Upper lobe of left lung (tissue), 4 donors: ENCODE data around the gene TJP2.

ENCODE experiments used
- POLR2A ChIP-seq, 4 donors: fragments of 450-650 bp; IDR thresholded peaks; one replicate each; pipeline ENCODE4 v1.5.1; 2016 to 2017; ENCODE audit warnings: antibody characterized with exemption in 4 of 4, mild to moderate bottlenecking in 2 of 4
- POLR2AphosphoS5 ChIP-seq, 2 donors: sonication (generic); formaldehyde crosslinking; IDR thresholded peaks; one replicate each; pipeline ENCODE4 v1.5.1; 2017; ENCODE audit warnings: antibody characterized with exemption in 2 of 2
- TF ChIP-seq, protein P1 (sequence below), 6 experiments: fragments of 450-650 bp in 4 of 6; fragments of 200-600 bp in 2 of 6; sonication (generic) in 2 of 6; IDR thresholded peaks; one replicate each; pipeline ENCODE4 v1.5.1; 2016 to 2019; ENCODE audit warnings: antibody characterized with exemption in 6 of 6

DNA sequence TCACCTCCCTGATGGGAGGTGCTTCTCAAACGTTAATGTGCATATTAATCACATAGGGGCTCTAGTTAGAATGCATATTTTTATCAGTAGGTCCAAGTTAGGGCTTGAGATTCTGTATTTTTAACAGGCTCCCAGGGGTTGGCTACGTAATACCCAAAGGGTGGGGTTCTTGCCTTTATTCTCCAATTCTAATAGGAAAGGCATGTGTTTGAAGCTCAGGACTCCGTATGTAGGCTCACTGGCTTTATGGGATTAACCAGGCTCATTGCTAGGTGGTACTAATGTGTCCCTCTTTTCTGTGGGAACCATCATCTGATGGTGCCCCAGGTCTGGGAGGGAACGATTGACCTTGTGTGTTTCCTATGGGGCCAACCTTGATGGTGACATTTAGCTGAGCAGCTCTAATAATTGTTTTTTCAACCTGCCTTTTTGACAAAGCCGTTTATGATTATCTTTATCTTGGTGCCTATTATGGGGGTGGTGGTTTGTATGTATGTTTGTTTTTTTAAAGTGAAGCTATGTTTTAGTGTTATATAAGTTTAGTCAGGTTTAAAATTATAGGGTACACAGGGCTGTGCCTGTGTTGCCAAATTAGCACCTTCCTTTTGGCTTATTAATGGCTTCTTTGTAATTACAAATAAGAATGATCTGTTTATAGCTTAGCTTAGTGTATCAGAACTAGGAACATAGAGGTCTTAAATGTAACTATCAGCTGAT lies 20.8 kb downstream of the TJP2 start:
- TF ChIP-seq POLR2A (IDR thresholded peaks at IDR 0.05) = no peak
- TF ChIP-seq, protein P1, sequence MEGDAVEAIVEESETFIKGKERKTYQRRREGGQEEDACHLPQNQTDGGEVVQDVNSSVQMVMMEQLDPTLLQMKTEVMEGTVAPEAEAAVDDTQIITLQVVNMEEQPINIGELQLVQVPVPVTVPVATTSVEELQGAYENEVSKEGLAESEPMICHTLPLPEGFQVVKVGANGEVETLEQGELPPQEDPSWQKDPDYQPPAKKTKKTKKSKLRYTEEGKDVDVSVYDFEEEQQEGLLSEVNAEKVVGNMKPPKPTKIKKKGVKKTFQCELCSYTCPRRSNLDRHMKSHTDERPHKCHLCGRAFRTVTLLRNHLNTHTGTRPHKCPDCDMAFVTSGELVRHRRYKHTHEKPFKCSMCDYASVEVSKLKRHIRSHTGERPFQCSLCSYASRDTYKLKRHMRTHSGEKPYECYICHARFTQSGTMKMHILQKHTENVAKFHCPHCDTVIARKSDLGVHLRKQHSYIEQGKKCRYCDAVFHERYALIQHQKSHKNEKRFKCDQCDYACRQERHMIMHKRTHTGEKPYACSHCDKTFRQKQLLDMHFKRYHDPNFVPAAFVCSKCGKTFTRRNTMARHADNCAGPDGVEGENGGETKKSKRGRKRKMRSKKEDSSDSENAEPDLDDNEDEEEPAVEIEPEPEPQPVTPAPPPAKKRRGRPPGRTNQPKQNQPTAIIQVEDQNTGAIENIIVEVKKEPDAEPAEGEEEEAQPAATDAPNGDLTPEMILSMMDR (IDR thresholded peaks at IDR 0.05) = no peak
- TF ChIP-seq POLR2AphosphoS5 (IDR thresholded peaks at IDR 0.05) = no peak
